HG03378 (cell line): ENCODE measurements around the gene PIK3CA.
A peak's percentile ranks its signal among the peaks of the same experiment; 100 is the strongest.
"Not testable (repeated sequence)": the region's sequence is repeated elsewhere in the genome, so short reads cannot be mapped to it uniquely, and the experiment has no call there.

Source experiments
- ATAC-seq: cut with Tn5 transposase; IDR thresholded peaks from one replicate; pipeline ENCODE4 v1.9.1; 2021; ENCODE audit warnings: mild to moderate bottlenecking, moderate library complexity; ENCODE audit not compliant: unreplicated experiment

PIK3CA gene

GRCh38 chr3:179147873-179148615 lies at the start of gene PIK3CA:
Gene PIK3CA, plus strand, starts transcription at chr3:179148357. Its CDS starts 50,469 bp downstream, at chr3:179198826.
- peak; percentile 79 for ATAC-seq

- ATAC-seq: no peak
These were observed 49.6 kb upstream of the PIK3CA start for GRCh38 chr3:179098388-179099077.

DNA sequence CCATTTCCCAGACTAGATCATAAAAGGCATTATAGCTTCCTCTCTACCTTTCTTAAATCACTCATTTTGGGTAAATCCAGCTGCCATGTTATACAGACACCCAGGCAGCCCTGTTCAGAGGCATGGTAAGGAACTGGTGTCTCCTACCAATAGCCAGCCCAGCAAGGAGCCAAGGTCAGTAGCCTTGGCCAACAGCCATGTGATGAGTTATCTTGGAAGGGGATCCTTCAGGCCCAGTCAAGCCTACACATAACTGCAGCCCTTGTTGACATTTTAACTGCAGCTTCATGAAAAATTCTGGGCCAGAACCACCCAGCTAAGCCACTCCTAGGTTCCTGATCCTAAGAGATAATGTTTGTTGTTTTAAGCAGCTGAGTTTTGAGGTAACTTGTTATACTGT lies 47.5 kb upstream of the PIK3CA start:
- ATAC-seq: no peak

DNA sequence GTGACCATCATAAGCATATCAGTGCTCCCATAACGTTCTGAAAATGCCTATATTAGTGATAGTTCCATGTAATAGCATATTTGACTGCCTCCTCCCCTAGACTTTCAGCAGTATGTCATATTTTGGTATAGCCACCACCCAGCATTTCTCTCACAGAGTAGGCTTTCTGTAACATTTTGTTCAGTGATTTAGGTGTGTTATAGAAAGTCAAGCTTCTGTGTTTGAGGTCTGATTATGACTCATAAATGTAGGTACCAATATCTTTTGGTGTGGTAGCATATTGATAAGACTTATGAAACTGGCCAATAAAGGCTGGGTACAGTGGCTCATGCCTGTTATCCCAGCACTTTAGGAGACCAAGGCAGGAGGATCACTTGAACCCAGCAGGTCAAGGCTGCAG lies 42.3 kb upstream of the PIK3CA start:
- no peak for ATAC-seq

DNA sequence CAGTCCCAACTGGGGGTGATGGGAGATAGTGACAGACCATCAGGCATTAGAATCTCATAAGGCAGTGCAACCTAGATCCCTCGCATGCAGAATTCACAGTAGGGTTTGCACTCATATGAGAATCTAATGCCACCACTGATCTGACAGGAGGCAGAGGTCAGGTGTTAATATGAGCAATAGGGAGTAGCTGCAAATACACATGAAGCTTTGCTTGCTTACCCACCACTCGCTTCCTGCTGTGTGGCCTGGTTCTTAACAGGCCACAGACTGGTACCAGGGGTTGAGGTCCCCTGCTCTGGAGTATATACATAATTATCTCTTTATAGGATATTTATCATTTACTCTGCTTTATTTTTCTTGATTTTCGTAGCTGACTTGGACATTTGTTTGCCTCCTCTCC lies 40.5 kb upstream of the PIK3CA start:
- ATAC-seq: no peak

DNA sequence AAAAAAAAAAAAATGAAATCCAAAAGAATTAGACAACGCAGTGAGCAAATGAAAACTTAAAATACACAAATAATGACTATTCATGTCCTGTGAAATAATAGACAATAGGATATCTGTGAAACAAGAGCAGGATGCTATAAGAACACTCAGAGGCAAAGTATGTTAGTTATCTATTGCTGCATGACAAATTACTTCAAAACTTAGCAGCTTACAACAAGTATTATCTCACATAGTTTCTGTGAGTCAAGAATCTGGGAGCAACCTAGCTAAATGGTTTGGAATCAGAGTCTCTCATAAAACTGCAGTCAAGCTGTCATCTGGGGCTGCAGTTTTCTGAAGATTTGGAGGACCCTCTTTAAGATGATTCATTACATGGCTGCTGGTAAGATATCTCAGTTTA lies 40.1 kb upstream of the PIK3CA start:
- ATAC-seq: no peak

- ATAC-seq: no peak
These were observed 34.3 kb upstream of the PIK3CA start for GRCh38 chr3:179113903-179114302.

GRCh38 chr3:179115444-179115843 lies 32.7 kb upstream of the PIK3CA start:
- not testable (repeated sequence) for ATAC-seq

DNA sequence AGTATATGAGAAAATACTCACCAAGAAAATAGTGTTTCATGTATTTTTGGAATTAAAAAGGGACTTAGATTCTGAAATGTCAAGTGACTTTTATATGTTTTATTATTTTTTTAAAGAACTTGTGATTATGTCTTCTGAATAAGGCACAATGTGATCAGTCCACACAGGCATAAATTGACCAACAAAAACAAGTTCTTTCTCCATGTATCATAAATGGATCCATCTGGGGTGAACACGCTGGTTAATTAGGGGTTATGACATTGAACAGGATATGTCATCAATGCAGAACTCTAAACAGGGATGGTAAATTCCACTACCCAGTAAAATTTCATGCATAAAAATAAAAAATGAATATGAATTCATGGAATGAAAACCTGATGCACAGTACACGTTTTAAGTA lies 31.3 kb upstream of the PIK3CA start:
- ATAC-seq: no peak

DNA sequence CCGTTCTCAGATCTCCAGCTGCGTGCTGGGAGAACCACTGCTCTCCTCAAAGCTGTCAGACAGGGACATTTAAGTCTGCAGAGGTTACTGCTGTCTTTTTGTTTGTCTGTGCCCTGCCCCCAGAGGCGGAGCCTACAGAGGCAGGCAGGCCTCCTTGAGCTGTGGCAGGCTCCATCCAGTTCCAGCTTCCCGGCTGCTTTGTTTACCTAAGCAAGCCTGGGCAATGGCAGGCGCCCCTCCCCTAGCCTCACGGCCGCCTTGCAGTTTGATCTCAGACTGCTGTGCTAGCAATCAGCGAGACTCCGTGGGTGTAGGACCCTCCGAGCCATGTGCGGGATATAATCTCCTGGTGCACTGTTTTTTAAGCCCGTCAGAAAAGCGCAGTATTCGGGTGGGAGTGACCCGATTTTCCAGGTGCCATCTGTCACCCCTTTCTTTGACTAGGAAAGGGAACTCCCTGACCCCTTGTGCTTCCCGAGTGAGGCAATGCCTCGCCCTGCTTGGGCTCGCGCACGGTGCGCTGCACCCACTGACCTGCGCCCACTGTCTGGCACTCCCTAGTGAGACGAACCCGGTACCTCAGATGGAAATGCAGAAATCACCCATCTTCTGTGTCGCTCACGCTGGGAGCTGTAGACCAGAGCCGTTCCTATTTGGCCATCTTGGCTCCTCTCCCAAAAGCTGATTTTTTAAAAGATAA lies 15.8 kb upstream of the PIK3CA start:
- ATAC-seq: not testable (repeated sequence)

GRCh38 chr3:179133575-179133974 lies 14.6 kb upstream of the PIK3CA start:
- ATAC-seq: no peak

DNA sequence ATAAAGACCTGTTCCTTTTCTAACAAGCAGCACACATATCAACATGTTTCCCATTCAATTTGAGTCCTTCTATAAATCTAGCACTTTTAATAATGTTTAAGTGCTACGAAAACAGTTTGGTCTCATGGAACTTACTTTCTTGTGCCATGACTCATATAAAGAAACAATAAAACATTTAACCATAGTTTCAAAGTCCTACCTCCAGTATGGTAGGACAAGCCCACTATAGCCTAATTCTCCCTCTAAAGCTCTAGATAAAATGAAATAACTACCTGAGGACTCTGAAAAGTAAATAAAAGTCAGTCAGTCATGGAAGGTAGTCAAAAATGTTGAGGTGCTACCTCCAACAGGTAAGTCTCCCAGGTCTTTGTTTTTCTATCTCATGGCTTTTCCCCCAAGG lies 12.0 kb upstream of the PIK3CA start:
- ATAC-seq: no peak

DNA sequence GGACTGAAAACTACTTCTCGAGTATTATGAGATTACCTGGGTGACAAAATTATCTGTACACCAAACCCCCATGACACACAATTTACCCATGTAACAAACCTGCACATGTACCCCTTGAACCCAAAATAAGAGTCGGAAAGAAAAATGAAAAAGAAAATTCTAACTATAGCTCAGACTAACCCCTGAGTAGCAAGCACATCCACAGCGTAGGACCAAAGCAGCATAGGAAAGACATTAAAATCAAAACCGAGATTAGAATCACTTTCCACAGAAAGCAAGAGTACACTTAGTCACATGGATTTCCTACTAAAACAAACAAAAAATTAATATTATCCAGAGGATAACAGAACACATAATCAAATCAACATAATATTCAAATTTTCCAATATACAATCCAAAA lies 6.3 kb upstream of the PIK3CA start:
- no peak for ATAC-seq

DNA sequence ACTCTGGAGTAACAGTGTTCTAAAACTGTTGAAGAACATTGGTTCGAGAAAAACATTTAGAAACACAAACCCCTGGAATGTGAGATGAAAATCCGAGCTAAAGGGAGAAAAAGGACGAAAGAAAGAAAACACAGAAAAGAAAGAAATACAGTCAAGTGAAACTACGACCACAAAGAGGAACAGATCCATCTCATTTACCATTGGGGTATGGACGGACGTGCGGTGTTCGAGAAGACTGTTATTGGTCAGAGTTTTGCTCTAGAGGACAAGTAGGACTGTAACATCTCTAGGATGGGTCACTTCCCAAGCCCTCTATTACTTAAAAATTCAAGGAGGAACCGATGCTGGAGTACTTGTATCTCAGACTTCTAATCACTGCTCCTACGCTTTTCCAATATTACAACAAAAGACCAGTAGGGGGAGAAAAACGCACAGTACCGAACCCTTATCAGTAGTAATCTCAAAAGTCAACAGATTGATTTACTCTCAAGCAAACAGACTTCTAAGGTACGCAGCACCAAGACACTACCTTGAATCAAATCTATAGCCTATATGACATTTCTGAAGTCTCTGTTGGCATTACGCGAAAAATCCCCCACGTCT lies 1.1 kb upstream of the PIK3CA start:
- ATAC-seq: peak; percentile 30

DNA sequence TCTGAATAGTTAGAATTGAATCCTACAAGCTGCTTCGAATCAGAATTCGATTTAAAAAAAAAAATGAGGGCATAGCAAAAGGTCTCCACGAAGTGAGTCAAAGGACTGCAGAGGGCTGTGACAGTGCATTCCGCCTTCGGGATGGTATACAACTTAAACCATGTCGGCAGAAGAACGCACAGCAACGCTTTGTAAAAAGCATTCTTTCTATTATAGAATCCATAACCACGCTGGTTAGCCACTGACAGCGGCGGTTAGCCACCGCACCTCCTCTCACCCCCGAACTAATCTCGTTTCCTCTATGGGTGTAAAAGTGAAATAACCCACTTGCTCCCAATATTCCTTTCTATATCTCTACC lies 664 bp upstream of the PIK3CA start:
- ATAC-seq: no peak

- peak; percentile 9 for ATAC-seq
These were observed 654 bp downstream of the PIK3CA start for GRCh38 chr3:179148616-179149405.

- ATAC-seq: peak; percentile 40
These were observed 1.3 kb downstream of the PIK3CA start for GRCh38 chr3:179149406-179149867.

GRCh38 chr3:179149951-179150350 lies 1.8 kb downstream of the PIK3CA start:
- no peak for ATAC-seq

DNA sequence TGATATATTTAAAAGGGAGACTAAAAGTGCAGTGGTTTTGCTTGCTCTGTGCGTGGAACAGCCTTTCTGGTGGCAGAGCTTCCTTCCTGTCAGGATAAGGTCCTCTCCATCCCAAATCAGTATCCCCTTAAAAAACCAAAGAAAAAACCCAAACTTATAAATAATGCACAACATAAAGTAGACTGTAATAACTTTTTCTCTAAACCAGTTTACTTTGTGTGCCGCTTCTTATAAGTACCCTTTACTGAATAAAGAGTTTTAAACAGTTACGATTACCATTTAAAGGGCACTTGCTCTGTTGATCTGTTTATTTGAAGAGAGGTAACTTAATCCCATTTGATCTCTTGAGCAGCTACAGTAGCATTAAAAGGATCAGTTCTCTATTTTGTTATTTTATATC lies 2.5 kb downstream of the PIK3CA start:
- ATAC-seq: no peak

- ATAC-seq: no peak
These were observed 3.3 kb downstream of the PIK3CA start for GRCh38 chr3:179151474-179151873.

- ATAC-seq: no peak
These were observed 8.0 kb downstream of the PIK3CA start for GRCh38 chr3:179156170-179156569.
